Kidney (tissue), 14 donors: ENCODE measurements around the gene CNOT6. TPM values are rescaled to one million over a fixed set of nuclear protein-coding genes. Genes with fewer than 3 reads are reported as not detected.
A peak's percentile ranks its signal among the peaks of the same experiment; 100 is the strongest.

Experiments used
- DNase-seq, 5 donors: peaks; one replicate each; pipeline ENCODE4 v3.0.0-alpha.2; 2013 to 2020
- FAIRE-seq: peaks from 2 replicates; lab custom pipeline; 2012; peaks lifted over from hg19 to GRCh38; lab: Jason Lieb, UNC
- H3K27ac ChIP-seq, 2 donors: one replicate each; pipeline ENCODE4 v1.7.0; 2013; ENCODE audit warnings: low read depth in 2 of 2, low read length in 2 of 2, inconsistent platforms in 1 of 2
- H3K27me3 ChIP-seq: one replicate; pipeline ENCODE4 v1.7.1; 2013; ENCODE audit warnings: low read length, inconsistent platforms; ENCODE audit not compliant: control insufficient read depth, insufficient read depth
- H3K36me3 ChIP-seq, 3 donors: one replicate each; pipeline versions ENCODE4 v1.7.0 to v1.7.1; 2013; ENCODE audit warnings: low read length in 3 of 3, control low read depth in 1 of 3, inconsistent platforms in 1 of 3; ENCODE audit not compliant: insufficient read depth in 3 of 3, control insufficient read depth in 2 of 3
- H3K4me1 ChIP-seq, 3 donors: one replicate each; pipeline versions ENCODE4 v1.7.0 to v1.7.1; 2013; ENCODE audit warnings: low read length in 3 of 3, inconsistent platforms in 1 of 3, low read depth in 1 of 3; ENCODE audit not compliant: control insufficient read depth in 2 of 3, insufficient read depth in 2 of 3
- H3K4me3 ChIP-seq, 3 donors: one replicate each; pipeline versions ENCODE4 v1.7.0 to v1.8.1; 2013; ENCODE audit warnings: low read length in 3 of 3, control low read depth in 1 of 3, inconsistent platforms in 1 of 3
- H3K9ac ChIP-seq, 3 donors: one replicate each; pipeline versions ENCODE4 v1.7.0 to v1.7.1; 2013; ENCODE audit warnings: low read length in 3 of 3, control low read depth in 1 of 3, inconsistent platforms in 1 of 3
- H3K9me3 ChIP-seq, 3 donors: one replicate each; pipeline versions ENCODE4 v1.7.0 to v1.7.1; 2013; ENCODE audit warnings: low read length in 3 of 3, control low read depth in 1 of 3, inconsistent platforms in 1 of 3; ENCODE audit not compliant: control insufficient read depth in 2 of 3, insufficient read depth in 1 of 3
- CTCF ChIP-seq: IDR thresholded peaks from 3 replicates; pipeline ENCODE4 v1.5.1; 2012; ENCODE audit warnings: mild to moderate bottlenecking, moderate library complexity, borderline replicate concordance; ENCODE audit not compliant: insufficient read depth; ENCODE audit errors: extremely low read depth
- intact Hi-C: fragments of 100-400 bp; cut with DNase I; formaldehyde crosslinking; loops from one replicate; pipeline ENCODE4 v1.11.1; 2022
- polyA plus RNA-seq: library from polyadenylated mRNA; stranded (reverse); fragments of 350-450 nt; fragmentation: Illumina TruSeq; extraction: RNeasy Lipid Tissue Mini Kit (QIAGEN cat#74804); gene quantifications from one replicate; pipeline ENCODE4 v1.2.3, GENCODE V29; 2014; ENCODE audit warnings: low read depth, low replicate concordance; ENCODE audit not compliant: insufficient read depth
- total RNA-seq: library from RNA; stranded (reverse); fragmentation: NEBNext Ultra II Directional; extraction: Animal tissue kit (Norgen Biotek cat#: 25700); gene quantifications from one replicate; pipeline ENCODE4 v1.2.1, GENCODE V29; 2021
- donor health status: control.
- donor health status: control.
- donor health status: control.
- donor health status: control.
- donor health status: control.
- donor health status: DM: yes; HTN: yes; CAD: no.
- donor health status: Normal renal cell carcinoma (clear cell type).

CNOT6 gene
- total and polyA plus RNA-seq, 2 donors from 2014 or later: 5.9 to 25.7 TPM

- peak in 3 of 5 donors; percentile 17 to 54 (median 37) for DNase-seq
- Histone ChIP-seq H3K4me1 (no peaks in the 10 kb centered on the region), H3K9ac (no peak overlapping the region), H3K36me3 (no peaks in the 10 kb centered on the region), H3K27ac (no peak overlapping the region), H3K27me3 (no peaks in the 10 kb centered on the region), H3K9me3 (peaks cover 0 to 3% (median 0%) of the 10 kb centered on the region in 3 donors), H3K4me3 (no peak overlapping the region)
- no peak for TF ChIP-seq CTCF
- intact Hi-C loops: no loop called here
- FAIRE-seq: no peak
Measured at GRCh38 chr5:180589771-180590542, 95.8 kb downstream of the CNOT6 start.

- H3K27me3 ChIP-seq: no peaks in the 10 kb centered on the region
- peak in 4 of 5 donors; percentile 24 to 73 (median 54) for DNase-seq
- H3K27ac ChIP-seq: no peak overlapping the region
- H3K9me3 ChIP-seq: no peaks in the 10 kb centered on the region
- intact Hi-C loops: no loop called here
- no peak for FAIRE-seq
- H3K4me3 ChIP-seq: no peak overlapping the region
- H3K4me1 ChIP-seq: no peaks in the 10 kb centered on the region
- H3K9ac ChIP-seq: no peak overlapping the region
- no peaks in the 10 kb centered on the region for H3K36me3 ChIP-seq
- TF ChIP-seq CTCF: no peak
Measured at GRCh38 chr5:180590543-180591310, 96.5 kb downstream of the CNOT6 start.

DNA sequence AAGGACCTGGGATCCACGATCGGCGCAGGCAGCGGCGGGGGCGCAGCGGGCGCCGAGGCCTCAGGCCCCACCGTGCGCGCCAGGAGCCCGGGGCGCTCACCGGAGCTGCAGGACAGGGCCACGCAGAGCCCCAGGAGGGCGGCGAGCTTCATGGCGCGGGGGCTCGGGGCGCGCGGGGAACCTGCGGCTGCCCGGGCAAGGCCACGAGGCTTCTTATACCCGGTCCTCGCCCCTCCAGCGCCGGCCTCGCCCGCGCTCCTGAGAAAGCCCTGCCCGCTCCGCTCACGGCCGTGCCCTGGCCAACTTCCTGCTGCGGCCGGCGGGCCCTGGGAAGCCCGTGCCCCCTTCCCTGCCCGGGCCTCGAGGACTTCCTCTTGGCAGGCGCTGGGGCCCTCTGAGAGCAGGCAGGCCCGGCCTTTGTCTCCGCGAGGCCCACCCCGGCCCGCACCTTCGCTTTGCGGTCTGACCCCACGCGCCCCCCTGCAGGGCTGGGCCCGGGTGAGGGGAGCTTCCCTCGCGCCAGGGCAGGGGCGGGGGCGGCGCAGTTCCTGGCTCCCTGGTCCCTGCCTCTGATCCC, 97.2 kb downstream of the CNOT6 start, which contains the start of gene SCGB3A1:
SCGB3A1 (minus strand) TSS at position 189 of the 577 bp plus-strand sequence; CDS start at position 152, 37 bp downstream.
- no peak for FAIRE-seq
- Histone ChIP-seq H3K4me3 (no peak within 1 kb of the TSS), H3K9ac (no peak within 1 kb of the TSS), H3K27ac (no peak within 1 kb of the TSS), H3K4me1 (no peaks in the 10 kb centered on the region), H3K27me3 (no peaks in the 10 kb centered on the region), H3K36me3 (no peaks in the 10 kb centered on the region), H3K9me3 (no peaks in the 10 kb centered on the region)
- no peak for TF ChIP-seq CTCF
- peak in 4 of 5 donors; percentile 29 to 79 (median 50) for DNase-seq
- intact Hi-C loops: no loop called here
